Measurements from ENCODE around the gene FIBIN. TPM values are rescaled to one million over a fixed set of nuclear protein-coding genes. Genes with fewer than 3 reads are reported as not detected.

Gene FIBIN
- total RNA-seq, 1 donor from 2014 or later = not detected

DNA sequence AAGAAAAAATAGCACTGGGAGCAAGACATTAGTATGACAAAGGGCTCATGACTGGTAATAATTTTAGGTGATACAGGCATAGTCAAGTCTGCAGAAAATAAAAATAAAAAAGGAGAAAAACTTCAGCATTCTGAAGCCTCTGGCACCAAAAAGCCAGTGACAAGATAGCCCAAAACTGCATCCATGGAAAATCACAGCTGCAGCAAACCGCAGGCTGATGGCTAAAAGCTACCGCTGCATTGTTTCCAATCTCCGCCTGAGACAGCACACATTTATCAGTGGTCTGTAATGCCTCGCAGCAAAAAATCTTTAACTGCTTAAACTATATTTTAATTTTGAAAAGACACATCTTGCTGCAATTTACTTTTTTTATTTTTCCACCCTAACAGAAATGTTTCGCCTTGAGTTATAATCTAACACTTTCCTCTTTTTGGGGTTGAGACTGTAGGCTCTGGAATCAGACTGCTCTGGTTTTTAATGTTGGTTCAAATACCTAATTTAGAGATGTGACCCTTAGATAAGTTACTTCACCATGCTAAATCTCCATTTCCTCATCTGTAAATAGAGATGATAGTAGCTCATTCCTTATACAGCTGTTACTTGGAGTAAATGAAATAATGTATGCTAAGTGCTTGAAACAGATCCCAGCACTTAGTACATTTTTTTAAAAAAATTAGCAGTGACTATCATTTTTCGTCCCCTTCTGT lies 42.0 kb upstream of the FIBIN start:
- H3K27ac Mint-ChIP-seq (ENCODE audit: unreplicated experiment) = no peak overlapping the region
- peaks cover 3% of the 10 kb centered on the region for H3K4me1 Mint-ChIP-seq (ENCODE audit: unreplicated experiment)
- TF ChIP-seq CTCF (IDR thresholded peaks at IDR 0.05; ENCODE audit: unreplicated experiment) = no peak
- no peaks in the 10 kb centered on the region for H3K36me3 Mint-ChIP-seq (ENCODE audit: low read depth, unreplicated experiment)
- no peak overlapping the region for H3K4me3 Mint-ChIP-seq (ENCODE audit: unreplicated experiment)
- no peaks in the 10 kb centered on the region for H3K9me3 Mint-ChIP-seq (ENCODE audit: unreplicated experiment)
- H3K27me3 Mint-ChIP-seq (ENCODE audit: unreplicated experiment) = no peaks in the 10 kb centered on the region
- no peak for DNase-seq (ENCODE audit: low spot score)

DNA sequence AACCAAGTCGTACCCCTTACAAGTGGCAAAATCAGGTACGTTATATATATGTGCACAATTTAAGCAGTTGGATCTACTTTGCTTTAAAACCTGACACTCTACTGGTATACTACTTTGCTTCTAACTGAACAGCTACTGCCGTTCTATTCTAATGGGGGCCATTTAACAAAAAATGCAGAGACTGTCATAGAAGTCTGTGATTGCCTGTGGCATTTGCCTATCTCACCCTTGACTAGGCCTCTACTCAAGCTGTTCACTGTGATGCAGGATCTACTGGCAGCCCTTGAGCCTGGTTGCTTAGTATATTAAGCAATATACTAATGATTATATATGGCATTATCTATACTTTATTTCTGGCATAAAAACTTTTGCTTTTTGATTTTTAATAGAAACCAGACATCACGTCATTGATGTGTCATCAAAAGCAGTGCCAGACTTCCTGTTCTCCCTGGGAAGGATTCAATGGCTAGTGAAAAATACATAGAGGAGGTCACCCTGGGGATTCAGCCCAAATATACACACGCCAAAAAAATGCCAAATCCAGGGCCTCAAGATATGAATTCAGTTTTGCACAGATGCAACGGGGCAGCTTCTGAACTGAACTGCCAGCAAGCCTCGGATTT lies 40.0 kb upstream of the FIBIN start:
- TF ChIP-seq CTCF (IDR thresholded peaks at IDR 0.05; ENCODE audit: unreplicated experiment) = no peak

DNA sequence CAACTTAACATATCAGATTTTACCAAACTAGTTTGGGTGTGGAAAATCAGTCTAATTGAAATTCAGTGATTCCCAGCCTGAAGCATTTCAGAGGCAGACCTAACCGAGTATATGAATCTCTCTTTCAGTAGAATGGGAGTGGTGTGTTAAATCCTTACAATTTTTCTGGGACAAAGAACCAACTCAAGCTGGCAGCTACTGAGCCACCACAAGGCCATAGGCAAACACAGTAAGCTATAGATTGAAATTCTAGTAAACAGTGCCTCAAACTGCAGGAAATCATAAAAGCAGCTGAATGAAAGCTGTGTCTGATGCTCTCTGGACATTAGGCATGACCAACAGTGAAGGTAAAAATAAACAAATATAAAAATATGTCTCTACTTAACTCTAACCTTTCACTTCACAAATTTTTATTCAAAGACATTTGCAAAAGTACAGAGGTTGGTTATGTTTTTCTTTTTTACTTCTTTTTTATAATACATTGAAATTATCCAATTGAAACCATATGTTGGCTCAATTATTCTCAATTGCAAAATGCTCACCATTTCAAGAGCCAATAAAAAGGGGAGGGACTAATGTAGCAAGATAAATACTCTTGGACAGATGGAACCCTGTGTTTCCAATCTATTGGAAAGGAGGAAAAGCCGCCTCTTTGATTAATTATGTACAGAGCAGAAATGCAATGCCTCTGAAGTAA lies 35.8 kb upstream of the FIBIN start:
- no peak overlapping the region for H3K4me3 Mint-ChIP-seq (ENCODE audit: unreplicated experiment)
- H3K4me1 Mint-ChIP-seq (ENCODE audit: unreplicated experiment) = no peaks in the 10 kb centered on the region
- H3K9me3 Mint-ChIP-seq (ENCODE audit: unreplicated experiment) = no peaks in the 10 kb centered on the region
- H3K36me3 Mint-ChIP-seq (ENCODE audit: low read depth, unreplicated experiment) = no peaks in the 10 kb centered on the region
- H3K27me3 Mint-ChIP-seq (ENCODE audit: unreplicated experiment) = no peaks in the 10 kb centered on the region
- DNase-seq (ENCODE audit: low spot score) = no peak
- no peak overlapping the region for H3K27ac Mint-ChIP-seq (ENCODE audit: unreplicated experiment)
- no peak for TF ChIP-seq CTCF (IDR thresholded peaks at IDR 0.05; ENCODE audit: unreplicated experiment)

More for the DNA sequence above, 40.0 kb upstream of the FIBIN start:
- no peak overlapping the region for H3K27ac Mint-ChIP-seq (ENCODE audit: unreplicated experiment)
- no peaks in the 10 kb centered on the region for H3K9me3 Mint-ChIP-seq (ENCODE audit: unreplicated experiment)
- H3K36me3 Mint-ChIP-seq (ENCODE audit: low read depth, unreplicated experiment) = no peaks in the 10 kb centered on the region
- H3K4me3 Mint-ChIP-seq (ENCODE audit: unreplicated experiment) = no peak overlapping the region
- no peak for DNase-seq (ENCODE audit: low spot score)
- H3K4me1 Mint-ChIP-seq (ENCODE audit: unreplicated experiment) = no peaks in the 10 kb centered on the region
- no peaks in the 10 kb centered on the region for H3K27me3 Mint-ChIP-seq (ENCODE audit: unreplicated experiment)

GRCh38 chr11:26958702-26959049 lies 35.2 kb upstream of the FIBIN start:
- Mint-ChIP-seq H3K4me1 (ENCODE audit: unreplicated experiment) (no peaks in the 10 kb centered on the region), H3K4me3 (ENCODE audit: unreplicated experiment) (no peak overlapping the region), H3K9me3 (ENCODE audit: unreplicated experiment) (no peaks in the 10 kb centered on the region), H3K36me3 (ENCODE audit: low read depth, unreplicated experiment) (no peaks in the 10 kb centered on the region), H3K27me3 (ENCODE audit: unreplicated experiment) (no peaks in the 10 kb centered on the region), H3K27ac (ENCODE audit: unreplicated experiment) (no peak overlapping the region)
- no peak for DNase-seq (ENCODE audit: low spot score)
- no peak for TF ChIP-seq CTCF (IDR thresholded peaks at IDR 0.05; ENCODE audit: unreplicated experiment)

DNA sequence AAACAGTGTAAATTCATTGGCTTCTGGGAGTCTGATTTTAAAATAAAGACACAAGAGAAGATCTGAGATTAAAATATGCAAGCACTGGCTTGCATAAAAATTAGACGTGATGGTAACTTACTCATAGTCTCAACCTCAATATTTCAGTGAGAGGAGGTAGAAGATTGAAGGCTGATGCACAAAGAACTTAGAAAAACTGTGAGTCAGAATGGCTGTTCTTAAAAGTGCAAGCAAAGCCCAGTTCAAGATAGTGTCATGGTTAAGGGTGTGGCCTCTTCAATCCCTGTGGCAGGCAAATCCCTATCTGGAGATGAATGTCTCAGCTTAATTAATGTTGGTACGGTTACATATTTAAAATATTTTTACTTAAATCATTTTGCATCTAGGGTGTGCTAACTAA lies 33.6 kb upstream of the FIBIN start:
- Mint-ChIP-seq H3K9me3 (ENCODE audit: unreplicated experiment) (no peaks in the 10 kb centered on the region), H3K4me1 (ENCODE audit: unreplicated experiment) (no peaks in the 10 kb centered on the region), H3K36me3 (ENCODE audit: low read depth, unreplicated experiment) (no peaks in the 10 kb centered on the region), H3K27ac (ENCODE audit: unreplicated experiment) (no peak overlapping the region), H3K4me3 (ENCODE audit: unreplicated experiment) (no peak overlapping the region), H3K27me3 (ENCODE audit: unreplicated experiment) (no peaks in the 10 kb centered on the region)
- DNase-seq (ENCODE audit: low spot score) = no peak
- TF ChIP-seq CTCF (IDR thresholded peaks at IDR 0.05; ENCODE audit: unreplicated experiment) = no peak

All from endothelial cell (in vitro differentiated cells).